NCI-H524 (cell line): ENCODE measurements around the gene RTTN.

Experiments
- DNase-seq, 2 experiments: peaks; one replicate each; lab custom pipeline; 2025; lab: John Stamatoyannopoulos, UW

RTTN gene

DNA sequence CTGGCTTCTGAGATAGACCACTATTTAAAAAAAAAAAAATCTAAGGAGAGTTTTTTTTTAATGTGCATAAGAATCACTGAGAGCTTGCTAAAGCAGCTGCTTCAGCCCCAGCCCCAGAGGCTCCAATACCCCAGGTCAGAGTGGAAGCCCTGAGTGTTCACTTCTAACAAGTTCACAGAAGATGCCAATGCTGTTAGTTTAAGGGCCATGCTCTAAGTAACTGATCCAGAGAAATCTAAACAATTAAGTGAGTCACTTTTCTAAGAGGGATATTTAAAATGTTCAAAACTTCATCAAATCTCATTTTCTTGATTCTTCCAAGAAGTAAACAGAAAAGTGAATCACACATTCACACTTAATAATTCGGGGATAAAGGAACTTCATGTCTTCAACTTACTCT, 131.4 kb downstream of the RTTN start:
- no peak for DNase-seq

DNA sequence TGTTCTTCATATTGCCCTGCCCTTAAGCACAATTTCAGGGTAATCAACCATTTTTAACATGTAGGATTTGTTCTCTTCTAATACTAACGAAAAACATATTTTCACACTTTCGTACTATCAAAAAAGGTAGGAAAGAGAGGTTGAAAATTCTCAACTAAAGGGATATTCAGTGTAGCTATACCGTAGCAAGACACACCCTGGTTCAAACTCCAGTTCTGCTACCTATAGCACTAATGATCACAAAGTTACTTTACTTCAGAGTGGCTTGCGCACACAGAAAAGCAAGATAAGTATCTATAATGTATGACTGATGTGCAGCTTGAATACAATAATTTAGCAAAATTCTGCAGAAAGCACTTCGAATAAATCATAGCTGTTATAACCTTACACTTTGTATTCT, 132.1 kb downstream of the RTTN start:
- DNase-seq = no peak

DNA sequence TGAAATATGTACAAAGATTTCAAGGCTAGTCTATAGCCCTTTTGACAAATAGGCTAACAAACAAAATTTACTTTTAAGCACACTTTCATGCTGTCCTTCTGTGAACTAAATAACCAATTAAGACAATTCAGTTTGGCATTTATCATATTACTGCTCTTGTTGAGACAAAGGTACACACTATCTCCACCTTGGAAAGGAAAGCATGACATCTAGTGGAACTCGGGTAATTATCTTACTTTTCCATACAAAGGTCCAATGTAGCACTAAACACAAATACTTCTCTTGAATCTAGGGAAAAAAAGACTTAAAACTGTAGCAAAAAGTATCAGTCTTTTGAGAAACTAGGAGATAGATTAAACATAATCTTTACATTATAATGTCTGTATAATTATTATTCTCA, 132.8 kb downstream of the RTTN start:
- DNase-seq = peak in 1 of 2 experiments; percentile 30

DNA sequence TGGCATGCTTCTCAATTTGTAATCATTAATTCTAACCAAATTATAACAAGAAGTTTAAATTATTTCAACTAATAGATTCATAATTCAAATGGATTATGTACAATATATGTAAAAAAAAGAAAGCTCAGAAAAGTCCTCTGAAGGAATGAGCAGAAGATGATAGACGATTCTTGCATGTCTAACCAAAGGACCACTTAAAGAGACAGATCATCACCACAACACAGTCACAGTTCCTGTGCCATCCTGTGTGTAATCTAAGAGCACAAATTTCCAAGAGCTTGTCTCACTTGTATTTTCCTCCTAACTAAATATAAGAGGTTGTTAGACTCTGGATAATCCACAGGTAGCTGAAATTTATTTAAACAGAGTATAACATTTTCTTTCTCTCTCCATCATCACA, 135.5 kb downstream of the RTTN start:
- no peak for DNase-seq

GRCh38 chr18:70069382-70069781, 136.1 kb downstream of the RTTN start:
- DNase-seq = no peak

DNA sequence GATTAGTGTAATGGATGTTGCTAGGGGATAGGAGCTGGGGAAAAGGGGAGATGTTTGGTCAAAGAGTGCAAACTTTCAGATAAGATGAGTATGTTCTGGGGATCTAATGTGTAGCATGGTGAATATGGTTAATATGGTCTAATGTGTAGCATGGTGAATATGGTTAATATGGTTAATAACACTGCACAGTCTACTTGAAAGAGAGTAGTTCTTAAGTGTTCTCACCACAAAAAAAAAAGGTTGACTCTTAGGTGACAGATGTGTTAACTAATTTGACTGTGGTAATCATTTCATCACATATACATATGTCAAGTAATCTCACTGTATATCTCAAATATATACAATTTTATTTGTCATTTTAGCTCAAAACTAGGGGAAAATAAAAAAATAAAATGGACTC, 136.5 kb downstream of the RTTN start:
- no peak for DNase-seq

GRCh38 chr18:70059684-70060083, 145.8 kb downstream of the RTTN start:
- DNase-seq = no peak

DNA sequence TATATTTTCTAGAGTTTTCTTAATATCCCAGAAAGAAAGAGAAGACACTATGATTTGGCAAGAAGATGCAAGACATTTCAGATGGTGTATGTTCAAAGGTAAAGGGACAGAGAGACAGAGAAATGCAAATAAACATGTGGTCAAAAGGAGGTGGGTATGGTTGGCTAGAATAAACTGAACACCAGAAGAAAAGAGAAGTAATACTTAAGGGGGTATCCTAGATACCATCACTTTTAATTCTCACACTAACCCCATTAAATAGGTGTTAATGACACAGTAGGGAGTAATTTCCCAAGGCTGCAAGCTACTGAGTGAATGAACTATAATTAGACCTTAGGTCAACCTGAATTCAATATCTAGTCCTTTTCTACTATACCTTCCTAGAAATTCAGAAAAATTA, 146.6 kb downstream of the RTTN start:
- no peak for DNase-seq

- no peak for DNase-seq
Observed at GRCh38 chr18:70047931-70048603, 157.4 kb downstream of the RTTN start.

GRCh38 chr18:70046796-70047195, 158.7 kb downstream of the RTTN start:
- no peak for DNase-seq

GRCh38 chr18:70046207-70046606, 159.3 kb downstream of the RTTN start:
- DNase-seq = no peak

- no peak for DNase-seq
Observed at GRCh38 chr18:70044632-70045031, 160.9 kb downstream of the RTTN start.

- DNase-seq = no peak
Observed at GRCh38 chr18:70041459-70042050, 163.9 kb downstream of the RTTN start.

GRCh38 chr18:70039186-70039585, 166.3 kb downstream of the RTTN start:
- no peak for DNase-seq

GRCh38 chr18:70037431-70038061, 167.9 kb downstream of the RTTN start:
- DNase-seq = no peak

GRCh38 chr18:70036771-70037347, 168.6 kb downstream of the RTTN start:
- DNase-seq = no peak

DNA sequence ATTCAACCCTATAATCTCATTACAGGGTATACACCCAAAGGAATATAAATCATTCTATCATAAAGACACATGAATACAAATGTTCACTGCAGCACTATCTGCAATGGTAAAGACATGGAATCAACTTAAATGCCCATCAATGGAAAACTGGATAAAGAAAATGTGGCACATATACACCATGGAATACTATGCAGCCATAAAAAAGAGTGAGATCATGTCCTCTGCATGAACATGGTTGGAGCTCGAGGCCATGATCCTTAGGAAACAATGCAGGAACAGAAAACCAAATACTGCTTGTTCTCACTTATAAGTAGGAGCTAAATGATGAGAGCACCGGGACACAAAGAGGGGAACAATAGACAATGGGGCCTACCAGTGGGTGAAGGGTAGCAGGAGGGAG, 169.3 kb downstream of the RTTN start:
- DNase-seq = no peak

DNA sequence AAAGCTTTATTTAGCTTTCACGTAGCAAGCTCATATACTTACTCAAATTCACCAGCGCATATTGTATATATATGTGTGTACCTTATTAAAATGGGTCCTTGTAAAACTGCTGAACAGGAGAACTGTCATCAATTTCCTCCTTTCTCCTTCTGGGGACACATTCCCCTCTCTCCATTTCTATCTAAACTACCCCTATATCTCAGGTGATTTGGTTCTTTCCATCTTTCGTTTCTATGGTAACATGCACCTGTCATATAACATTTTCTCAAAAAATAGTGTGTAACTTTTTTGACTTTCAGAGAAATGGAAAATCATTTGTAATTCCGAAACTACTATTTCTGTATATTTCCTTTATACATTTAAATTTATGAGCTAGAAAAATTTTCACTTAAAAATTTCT, 174.3 kb downstream of the RTTN start:
- DNase-seq = no peak

DNA sequence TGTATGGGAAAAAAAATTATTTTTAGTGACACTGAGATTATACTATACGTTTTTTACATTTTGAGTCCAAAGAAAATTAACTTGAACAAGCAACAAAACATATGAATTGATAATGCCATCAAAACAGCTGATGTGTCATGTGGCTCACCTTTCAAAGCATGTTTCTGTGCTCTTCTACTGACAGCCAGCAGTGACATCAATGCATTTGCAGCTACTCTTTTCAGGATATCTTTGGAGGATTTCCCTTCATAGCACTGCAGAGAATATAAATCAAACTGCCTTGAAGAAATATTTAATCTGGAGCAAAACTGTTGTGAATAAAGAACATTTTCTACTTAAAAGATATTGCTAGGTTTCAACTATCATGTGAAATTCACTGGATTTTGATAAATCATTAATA, 174.8 kb downstream of the RTTN start:
- no peak for DNase-seq

GRCh38 chr18:70029163-70029562, 176.3 kb downstream of the RTTN start:
- DNase-seq = no peak

GRCh38 chr18:70028734-70029133, 176.8 kb downstream of the RTTN start:
- no peak for DNase-seq

DNA sequence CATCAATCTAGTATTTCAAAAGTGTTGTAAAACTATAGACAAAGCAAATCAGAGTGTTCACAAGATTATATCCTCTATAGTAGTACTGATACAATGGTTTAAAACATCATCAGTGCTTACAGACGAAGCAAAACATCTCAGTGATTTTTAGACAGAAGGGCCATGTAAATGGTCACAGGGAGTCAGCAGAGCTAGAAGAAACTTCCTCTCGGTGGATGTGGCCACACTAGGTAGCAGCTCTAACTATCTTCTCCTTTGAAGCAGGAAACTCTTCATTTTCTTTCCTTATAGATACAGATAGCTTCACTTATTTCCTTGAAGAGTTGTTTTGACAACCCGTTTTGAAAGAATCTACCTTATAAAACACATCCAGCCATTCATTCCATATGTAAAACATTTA, 177.4 kb downstream of the RTTN start:
- no peak for DNase-seq

DNA sequence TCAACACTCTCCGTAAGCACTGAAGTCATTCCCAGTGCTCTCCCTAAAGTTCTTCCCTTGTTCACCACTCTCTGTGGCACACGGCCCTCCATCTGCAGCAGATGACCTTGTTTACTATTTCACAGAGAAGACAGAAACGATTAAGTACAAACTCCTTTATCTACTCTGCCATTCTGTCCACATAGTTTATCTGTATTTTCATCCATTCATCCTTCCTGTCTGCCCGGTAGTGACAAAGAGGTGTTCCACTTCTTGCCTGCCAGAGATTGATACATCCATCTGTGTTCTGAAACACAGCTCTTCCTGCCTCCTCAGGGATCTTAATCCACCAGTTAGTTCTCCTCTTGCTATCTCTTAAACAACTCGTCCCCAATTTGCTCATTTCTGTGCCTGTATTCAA, 179.9 kb downstream of the RTTN start:
- DNase-seq = no peak
